GM12878 (cell line): ENCODE results near the gene CTNNBL1.

Experiments used
- CREB1 ChIP-seq: IDR thresholded peaks from 2 replicates; pipeline ENCODE4 v1.6.1; 2012; ENCODE audit warnings: low read depth, mild to moderate bottlenecking, inconsistent platforms
- CTCF ChIP-seq, 3 experiments: IDR thresholded peaks in 2 of 3; conservative IDR thresholded peaks in 1 of 3; 2 replicates each; pipeline ENCODE4 v1.5.1; 2011; ENCODE audit warnings: low read depth in 3 of 3, low read length in 3 of 3, mild to moderate bottlenecking in 3 of 3, control low read depth in 2 of 3, moderate library complexity in 2 of 3, inconsistent platforms in 1 of 3, mixed read lengths in 1 of 3; ENCODE audit not compliant: control insufficient read depth in 2 of 3, insufficient read depth in 1 of 3; ENCODE audit errors: extremely low read depth in 1 of 3
- NFYA ChIP-seq: IDR thresholded peaks from 2 replicates; pipeline ENCODE4 v1.6.1; 2011; ENCODE audit warnings: low read depth, mild to moderate bottlenecking, low read length, improper control_type of control experiment, borderline replicate concordance
- REST ChIP-seq: IDR thresholded peaks from 2 replicates; pipeline ENCODE4 v1.6.1; 2012; ENCODE audit warnings: mild to moderate bottlenecking, low read depth, low read length
- RFX5 ChIP-seq: IDR thresholded peaks from 2 replicates; pipeline ENCODE4 v1.6.1; 2011; ENCODE audit warnings: low read depth, low read length, improper control_type of control experiment
- SRF ChIP-seq, 2 experiments: IDR thresholded peaks; 2 replicates each; pipeline ENCODE4 v1.6.1; 2011; ENCODE audit warnings: low read depth in 2 of 2, low read length in 2 of 2, mild to moderate bottlenecking in 1 of 2, moderate library complexity in 1 of 2
- ZBTB33 ChIP-seq: fragments of 450-650 bp; IDR thresholded peaks from 2 replicates; pipeline ENCODE4 v1.6.1; 2017; ENCODE audit warnings: mild to moderate bottlenecking
- ZNF687 ChIP-seq: fragments of 450-650 bp; IDR thresholded peaks from 2 replicates; pipeline ENCODE4 v1.6.1; 2017; ENCODE audit warnings: mild to moderate bottlenecking, moderate library complexity

DNA sequence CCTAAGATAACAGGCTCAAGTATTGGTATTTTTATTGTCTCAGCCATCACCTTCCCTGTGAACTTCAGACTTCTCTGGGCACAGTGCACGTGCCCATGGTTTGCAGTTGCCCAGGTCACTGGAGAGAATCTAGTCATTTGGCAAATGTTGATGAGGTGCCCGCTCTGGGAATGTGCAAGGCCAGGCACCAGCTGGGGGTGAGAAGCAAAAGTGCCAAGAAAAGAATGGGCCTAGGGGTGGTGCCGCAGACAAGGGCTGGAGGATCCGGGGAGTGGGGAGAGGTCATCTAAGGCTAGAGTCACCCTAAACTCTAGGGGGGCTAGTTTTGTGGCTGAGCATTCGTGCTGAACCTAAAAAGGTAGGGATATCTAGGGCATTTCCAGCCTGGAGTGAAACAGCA lies 152.0 kb downstream of the CTNNBL1 start:
- no peak for TF ChIP-seq REST
- no peak for TF ChIP-seq RFX5
- no peak for TF ChIP-seq ZBTB33
- no peak for TF ChIP-seq CTCF (IDR thresholded peaks at IDR 0.05 in 2 of 3, conservative IDR thresholded peaks at IDR 0.05 in 1 of 3; ENCODE audit: control insufficient read depth in 2 of 3, extremely low read depth in 1 of 3, insufficient read depth in 1 of 3, low read depth in 3 of 3, low read length in 3 of 3)
- TF ChIP-seq NFYA = no peak
- TF ChIP-seq SRF (IDR thresholded peaks at IDR 0.05; ENCODE audit: low read depth in 2 of 2, low read length in 2 of 2) = no peak
- no peak for TF ChIP-seq ZNF687
- no peak for TF ChIP-seq CREB1
